Measurements from ENCODE around the gene CORO2A. TPM values are rescaled to one million over a fixed set of nuclear protein-coding genes. Genes with fewer than 3 reads are reported as not detected.
A peak's percentile ranks its signal among the peaks of the same experiment; 100 is the strongest.

CORO2A gene
- total RNA-seq, 4 donors from 2014 or later: 0.77 to 4.8 (median 0.86) TPM

DNA sequence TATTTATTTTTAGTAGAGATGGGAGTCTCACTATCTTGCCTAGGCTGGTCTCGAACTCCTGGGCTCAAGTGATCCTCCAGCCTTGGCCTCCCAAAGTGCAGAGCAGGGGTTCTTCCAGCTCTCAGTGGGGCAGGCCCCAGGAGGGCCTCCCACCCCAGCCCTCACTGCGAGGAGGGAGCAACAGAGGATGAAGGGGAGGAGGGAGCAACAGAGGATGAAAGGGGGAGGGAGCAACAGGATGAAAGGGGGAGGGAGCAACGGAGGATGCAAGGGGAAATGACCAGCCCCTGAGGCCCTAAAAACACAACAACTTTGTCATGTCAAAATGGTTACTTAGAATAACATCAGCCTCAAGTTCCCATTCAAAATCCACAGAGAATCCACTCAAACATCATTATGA lies 83.4 kb downstream of the CORO2A start:
- Histone ChIP-seq H3K27ac (no peak overlapping the region), H3K4me1 (no peaks in the 10 kb centered on the region), H3K4me3 (no peak overlapping the region), H3K9me3 (peaks cover 0 to 14% (median 0%) of the 10 kb centered on the region in 3 donors), H3K36me3 (peaks cover 0 to 24% of the 10 kb centered on the region in 2 donors), H3K27me3 (no peaks in the 10 kb centered on the region)
- WGBS, 2 donors (ENCODE audit: low coverage in 1 of 2): 38 to 100% methylated on average over 1 of the region's 3 CpGs
- no peak for ATAC-seq
- no peak for TF ChIP-seq POLR2AphosphoS5 (IDR thresholded peaks at IDR 0.05)
- no peak for TF ChIP-seq POLR2A (IDR thresholded peaks at IDR 0.05)
- TF ChIP-seq, protein P1, sequence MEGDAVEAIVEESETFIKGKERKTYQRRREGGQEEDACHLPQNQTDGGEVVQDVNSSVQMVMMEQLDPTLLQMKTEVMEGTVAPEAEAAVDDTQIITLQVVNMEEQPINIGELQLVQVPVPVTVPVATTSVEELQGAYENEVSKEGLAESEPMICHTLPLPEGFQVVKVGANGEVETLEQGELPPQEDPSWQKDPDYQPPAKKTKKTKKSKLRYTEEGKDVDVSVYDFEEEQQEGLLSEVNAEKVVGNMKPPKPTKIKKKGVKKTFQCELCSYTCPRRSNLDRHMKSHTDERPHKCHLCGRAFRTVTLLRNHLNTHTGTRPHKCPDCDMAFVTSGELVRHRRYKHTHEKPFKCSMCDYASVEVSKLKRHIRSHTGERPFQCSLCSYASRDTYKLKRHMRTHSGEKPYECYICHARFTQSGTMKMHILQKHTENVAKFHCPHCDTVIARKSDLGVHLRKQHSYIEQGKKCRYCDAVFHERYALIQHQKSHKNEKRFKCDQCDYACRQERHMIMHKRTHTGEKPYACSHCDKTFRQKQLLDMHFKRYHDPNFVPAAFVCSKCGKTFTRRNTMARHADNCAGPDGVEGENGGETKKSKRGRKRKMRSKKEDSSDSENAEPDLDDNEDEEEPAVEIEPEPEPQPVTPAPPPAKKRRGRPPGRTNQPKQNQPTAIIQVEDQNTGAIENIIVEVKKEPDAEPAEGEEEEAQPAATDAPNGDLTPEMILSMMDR (IDR thresholded peaks at IDR 0.05): no peak
- TF ChIP-seq EP300 (IDR thresholded peaks at IDR 0.05): no peak

- peaks cover 0 to 14% (median 0%) of the 10 kb centered on the region in 3 donors for H3K9me3 ChIP-seq
- ATAC-seq: no peak
- whole genome bisulfite sequencing, 2 donors (ENCODE audit: low coverage in 1 of 2): 58 to 79% methylated on average over 2 to 4 of the region's 5 CpGs
- peaks cover 0 to 24% of the 10 kb centered on the region in 2 donors for H3K36me3 ChIP-seq
- no peaks in the 10 kb centered on the region for H3K27me3 ChIP-seq
- no peak overlapping the region for H3K4me3 ChIP-seq
- H3K4me1 ChIP-seq: no peaks in the 10 kb centered on the region
- no peak overlapping the region for H3K27ac ChIP-seq
- no peak for TF ChIP-seq EP300 (IDR thresholded peaks at IDR 0.05)
- TF ChIP-seq POLR2A (IDR thresholded peaks at IDR 0.05): no peak
- TF ChIP-seq, protein P1 (IDR thresholded peaks at IDR 0.05): no peak
- no peak for TF ChIP-seq POLR2AphosphoS5 (IDR thresholded peaks at IDR 0.05)
These were observed 83.9 kb downstream of the CORO2A start for GRCh38 chr9:98108531-98109031.

GRCh38 chr9:98107926-98108325 lies 84.5 kb downstream of the CORO2A start:
- H3K4me3 ChIP-seq: no peak overlapping the region
- WGBS, 2 donors (ENCODE audit: low coverage in 1 of 2): 89 to 100% methylated on average over 2 of the region's 2 CpGs
- no peaks in the 10 kb centered on the region for H3K27me3 ChIP-seq
- no peak for ATAC-seq
- peaks cover 0 to 24% of the 10 kb centered on the region in 2 donors for H3K36me3 ChIP-seq
- TF ChIP-seq, protein P1 (IDR thresholded peaks at IDR 0.05): no peak
- TF ChIP-seq EP300 (IDR thresholded peaks at IDR 0.05): no peak
- TF ChIP-seq POLR2A (IDR thresholded peaks at IDR 0.05): no peak
- TF ChIP-seq POLR2AphosphoS5 (IDR thresholded peaks at IDR 0.05): no peak
- no peak overlapping the region for H3K27ac ChIP-seq
- H3K4me1 ChIP-seq: no peaks in the 10 kb centered on the region
- peaks cover 0 to 14% (median 0%) of the 10 kb centered on the region in 3 donors for H3K9me3 ChIP-seq

GRCh38 chr9:98105006-98105405 lies 87.4 kb downstream of the CORO2A start:
- no peak overlapping the region for H3K27ac ChIP-seq
- no CpG with 5 or more reads among the region's 7 CpGs for WGBS, 2 donors (ENCODE audit: low coverage in 1 of 2)
- no peak overlapping the region for H3K4me3 ChIP-seq
- ATAC-seq: no peak
- peaks cover 0 to 14% (median 0%) of the 10 kb centered on the region in 3 donors for H3K9me3 ChIP-seq
- TF ChIP-seq EP300 (IDR thresholded peaks at IDR 0.05) (no peak), POLR2A (IDR thresholded peaks at IDR 0.05) (no peak), POLR2AphosphoS5 (IDR thresholded peaks at IDR 0.05) (no peak)
- TF ChIP-seq, protein P1 (IDR thresholded peaks at IDR 0.05): no peak
- H3K4me1 ChIP-seq: no peaks in the 10 kb centered on the region
- no peaks in the 10 kb centered on the region for H3K27me3 ChIP-seq
- peaks cover 0 to 24% of the 10 kb centered on the region in 2 donors for H3K36me3 ChIP-seq

DNA sequence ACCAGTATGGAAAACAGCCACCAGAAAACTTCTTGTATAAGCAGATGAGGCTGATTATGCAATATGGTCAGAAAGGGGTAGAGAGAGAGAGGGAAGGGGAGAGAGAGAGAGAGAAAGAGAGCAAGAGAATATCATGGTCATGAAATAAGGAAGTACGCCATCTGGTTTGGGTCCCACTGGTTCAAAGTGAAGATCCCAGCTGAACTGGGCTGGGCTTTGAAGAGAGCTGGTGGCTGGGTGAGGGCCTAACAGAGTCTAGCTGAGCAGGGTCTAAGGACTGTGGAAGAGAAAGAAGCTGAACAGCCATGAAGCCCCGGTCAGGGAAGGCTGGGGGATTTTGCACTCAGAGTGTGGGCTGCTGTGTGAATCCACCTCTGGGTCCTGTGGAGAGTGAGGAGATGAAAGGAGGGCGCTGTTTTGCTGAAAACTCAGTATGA lies 88.0 kb downstream of the CORO2A start:
- no peak overlapping the region for H3K27ac ChIP-seq
- 87 to 93% methylated on average over 2 to 3 of the region's 3 CpGs for WGBS, 2 donors (ENCODE audit: low coverage in 1 of 2)
- peaks cover 0 to 25% of the 10 kb centered on the region in 2 donors for H3K36me3 ChIP-seq
- no peaks in the 10 kb centered on the region for H3K27me3 ChIP-seq
- no peak overlapping the region for H3K4me3 ChIP-seq
- TF ChIP-seq EP300 (IDR thresholded peaks at IDR 0.05) (no peak), POLR2A (IDR thresholded peaks at IDR 0.05) (no peak)
- TF ChIP-seq, protein P1 (IDR thresholded peaks at IDR 0.05): no peak
- no peaks in the 10 kb centered on the region for H3K4me1 ChIP-seq
- H3K9me3 ChIP-seq: peaks cover 0 to 14% (median 0%) of the 10 kb centered on the region in 3 donors
- ATAC-seq: peak; percentile 70
